Measurements from ENCODE around the gene DOCK9.

DNA sequence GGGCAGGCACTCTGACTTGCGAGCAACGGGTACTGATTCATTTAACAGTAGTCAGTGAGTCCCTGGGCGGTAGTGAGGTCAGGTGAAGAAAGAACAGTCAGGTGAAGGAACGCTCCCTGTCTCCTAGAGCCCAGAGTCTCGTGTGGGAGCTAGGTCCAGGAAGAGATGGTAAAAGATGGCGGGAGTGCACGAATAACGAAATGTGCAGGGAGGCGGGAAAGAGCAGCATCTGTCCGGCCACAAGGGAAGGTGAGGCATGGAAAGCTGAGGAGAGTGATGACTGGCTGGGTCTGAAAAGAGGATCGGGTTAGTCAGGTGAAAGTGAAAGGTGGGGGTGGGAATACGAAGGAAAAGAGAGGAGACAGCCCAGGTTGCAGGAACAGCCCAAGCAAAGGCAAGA is 161.5 kb downstream of the DOCK9 start:
- TF ChIP-seq, protein P1, sequence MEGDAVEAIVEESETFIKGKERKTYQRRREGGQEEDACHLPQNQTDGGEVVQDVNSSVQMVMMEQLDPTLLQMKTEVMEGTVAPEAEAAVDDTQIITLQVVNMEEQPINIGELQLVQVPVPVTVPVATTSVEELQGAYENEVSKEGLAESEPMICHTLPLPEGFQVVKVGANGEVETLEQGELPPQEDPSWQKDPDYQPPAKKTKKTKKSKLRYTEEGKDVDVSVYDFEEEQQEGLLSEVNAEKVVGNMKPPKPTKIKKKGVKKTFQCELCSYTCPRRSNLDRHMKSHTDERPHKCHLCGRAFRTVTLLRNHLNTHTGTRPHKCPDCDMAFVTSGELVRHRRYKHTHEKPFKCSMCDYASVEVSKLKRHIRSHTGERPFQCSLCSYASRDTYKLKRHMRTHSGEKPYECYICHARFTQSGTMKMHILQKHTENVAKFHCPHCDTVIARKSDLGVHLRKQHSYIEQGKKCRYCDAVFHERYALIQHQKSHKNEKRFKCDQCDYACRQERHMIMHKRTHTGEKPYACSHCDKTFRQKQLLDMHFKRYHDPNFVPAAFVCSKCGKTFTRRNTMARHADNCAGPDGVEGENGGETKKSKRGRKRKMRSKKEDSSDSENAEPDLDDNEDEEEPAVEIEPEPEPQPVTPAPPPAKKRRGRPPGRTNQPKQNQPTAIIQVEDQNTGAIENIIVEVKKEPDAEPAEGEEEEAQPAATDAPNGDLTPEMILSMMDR (IDR thresholded peaks at IDR 0.05), result no peak
- TF ChIP-seq POLR2A (IDR thresholded peaks at IDR 0.05) (no peak), POLR2AphosphoS5 (IDR thresholded peaks at IDR 0.05) (no peak)

Data from prostate gland (tissue), 2 donors.